Stimulated activated CD4-positive, alpha-beta T cell treated with anti-CD3 and anti-CD28 coated beads, Interleukin-15, amount 100 ng/mL, for 1 hour (primary cell): Measurements from ENCODE around the gene LELP1.
"Not testable (repeated sequence)": the region's sequence is repeated elsewhere in the genome, so short reads cannot be mapped to it uniquely, and the experiment has no call there.

Experiments
- DNase-seq, 2 donors: peaks; one replicate each; pipeline ENCODE4 v3.0.0-alpha.2; 2020; ENCODE audit warnings: low read depth in 1 of 2, low spot score in 1 of 2

LELP1 gene

DNA sequence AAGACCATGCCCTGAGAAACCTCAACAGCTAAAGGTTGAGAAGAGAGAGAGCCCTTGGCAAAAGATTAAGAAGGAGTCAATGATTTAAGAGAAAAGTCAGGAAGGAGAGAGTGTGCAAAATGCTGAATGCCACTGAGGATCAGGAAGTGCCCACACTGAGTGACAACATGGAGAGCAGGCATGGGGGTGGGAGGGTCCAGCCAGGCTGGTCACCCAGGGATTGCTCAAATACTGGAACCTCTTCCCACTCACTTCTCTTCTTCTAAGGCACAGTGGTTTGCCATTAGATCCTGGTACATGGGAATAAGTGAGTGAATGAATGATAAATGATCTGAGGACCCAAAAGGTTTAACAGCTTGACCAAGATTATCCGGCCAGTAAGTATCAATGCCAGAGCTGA lies 25.3 kb downstream of the LELP1 start:
- no peak for DNase-seq

DNA sequence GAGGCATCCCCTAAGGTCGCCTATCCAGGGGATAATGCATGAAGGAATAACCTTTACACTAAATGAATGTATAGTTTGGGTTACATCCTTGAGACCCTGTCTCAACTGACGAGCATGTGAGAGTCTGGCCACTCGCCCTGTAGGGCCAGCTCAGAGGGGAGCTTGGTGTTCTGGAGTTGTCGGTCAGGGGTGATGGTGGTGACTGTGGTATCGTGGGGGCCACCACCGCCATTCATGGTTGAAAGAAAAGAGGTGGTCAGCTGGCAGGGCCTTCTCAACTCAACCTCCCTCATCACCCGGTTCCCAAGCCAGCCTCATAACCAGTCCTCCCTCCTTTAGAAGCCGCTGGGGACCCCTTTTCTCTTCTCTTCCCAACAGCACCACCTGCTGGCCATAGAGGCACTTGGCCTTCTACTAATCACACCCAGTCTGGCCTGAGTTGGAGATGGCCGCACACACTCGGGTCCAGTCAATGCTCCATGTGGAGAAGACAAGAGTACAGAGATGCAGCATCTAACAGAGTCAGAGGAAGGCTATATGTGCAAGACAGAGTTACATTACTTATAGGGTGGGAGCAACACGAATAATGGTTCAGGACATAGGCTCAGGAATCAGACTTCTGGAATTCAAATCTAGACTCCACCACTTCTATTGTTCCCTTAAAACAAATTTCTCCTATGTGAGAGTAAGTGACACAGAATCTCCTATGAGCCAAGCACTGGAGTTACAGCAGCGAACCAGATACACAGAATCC lies 26.0 kb downstream of the LELP1 start:
- not testable (repeated sequence) for DNase-seq

DNA sequence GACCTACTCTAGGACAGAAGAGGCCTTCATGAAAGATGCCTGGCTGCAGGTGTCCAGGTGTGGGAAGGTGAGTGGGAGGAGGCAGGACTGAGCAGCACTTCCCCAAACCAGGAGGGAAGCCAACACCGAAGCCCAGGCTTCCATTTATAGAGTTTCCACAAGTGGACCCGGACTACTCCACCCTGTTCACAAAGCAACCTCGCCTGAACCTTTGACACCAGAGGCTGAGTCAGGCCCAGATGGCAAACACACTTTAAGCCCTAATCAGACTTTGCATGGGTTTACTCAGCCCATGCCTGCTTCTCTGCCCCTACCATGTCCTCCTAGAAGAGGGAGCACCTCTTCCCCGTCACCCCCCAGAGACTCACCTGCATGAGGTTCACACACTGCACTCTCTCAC lies 28.1 kb downstream of the LELP1 start:
- DNase-seq, result no peak

DNA sequence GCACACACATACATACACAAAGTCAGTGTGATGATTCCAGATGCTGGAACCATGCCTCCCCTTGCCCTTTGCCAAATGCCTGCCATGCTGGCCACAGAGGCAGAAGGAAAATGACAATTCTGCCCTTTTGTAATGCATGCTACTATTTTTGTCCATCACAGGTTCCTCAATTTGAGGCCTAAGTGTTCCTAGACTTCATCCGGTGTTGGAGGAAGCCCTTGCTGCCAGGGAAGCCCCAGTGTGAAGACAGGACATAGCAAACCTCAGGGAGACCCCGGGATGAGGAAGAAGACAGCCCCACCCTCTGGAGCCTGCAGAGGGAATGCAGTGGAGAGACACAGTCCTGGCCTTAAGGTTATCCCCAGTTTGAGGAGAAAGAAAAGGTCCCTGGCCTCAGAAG lies 28.6 kb downstream of the LELP1 start:
- DNase-seq, result no peak

DNA sequence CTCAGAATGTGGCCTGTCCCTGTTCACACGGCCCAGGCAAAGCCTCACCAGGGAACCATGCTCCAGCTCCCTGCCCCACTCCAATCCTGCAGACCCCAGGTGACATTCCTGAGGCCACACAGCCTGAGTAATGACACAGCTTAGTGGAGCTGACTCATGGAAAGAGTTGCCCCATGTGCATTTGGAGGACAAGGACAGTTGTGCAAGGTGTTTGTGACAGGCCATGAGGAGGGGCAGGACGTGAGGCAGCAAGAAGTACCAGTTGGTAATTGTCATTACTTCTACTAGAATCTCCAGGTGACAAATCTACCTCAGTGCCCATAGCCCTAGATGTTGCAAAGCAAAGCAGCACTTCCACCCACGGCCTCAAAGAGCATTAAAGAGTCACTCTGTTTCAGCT lies 29.3 kb downstream of the LELP1 start:
- DNase-seq, result no peak

DNA sequence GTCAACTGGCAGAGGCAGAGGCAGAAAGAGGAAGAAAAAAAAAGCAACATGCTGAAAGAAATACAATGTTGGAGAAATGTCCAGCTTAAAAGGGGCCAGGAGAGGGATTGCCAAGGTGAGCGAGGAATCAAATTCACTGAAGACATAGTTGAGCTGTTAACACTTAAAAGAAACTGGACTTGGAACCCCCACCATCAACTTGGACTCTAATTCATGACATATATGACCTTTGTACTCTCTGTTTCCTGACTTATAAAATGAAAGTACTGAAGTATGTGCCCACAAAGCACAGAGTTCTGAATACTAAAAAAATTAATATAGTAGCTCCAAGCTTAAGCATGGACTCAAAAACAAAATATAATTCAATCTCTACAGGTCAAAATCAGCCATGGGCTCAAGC lies 30.2 kb downstream of the LELP1 start:
- no peak for DNase-seq

DNA sequence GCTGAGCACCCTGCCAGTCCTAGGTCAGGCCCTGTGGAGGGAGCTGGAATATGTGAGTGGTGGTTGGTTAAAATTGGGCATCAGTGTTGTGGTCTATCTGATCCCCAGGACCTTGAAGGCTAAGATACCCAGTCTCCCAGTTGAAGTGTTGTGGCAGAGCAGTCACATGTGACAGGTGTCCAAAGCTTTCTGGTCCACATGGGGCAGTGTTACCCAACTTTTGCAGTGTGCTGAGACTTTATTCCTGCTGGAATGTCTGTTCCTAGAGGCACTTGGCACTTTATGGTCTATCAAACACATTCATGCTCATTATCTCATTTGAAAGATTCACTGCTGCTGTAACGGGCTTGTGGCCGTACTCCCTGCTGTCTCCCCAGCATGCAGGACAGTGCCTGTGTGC lies 35.3 kb downstream of the LELP1 start:
- DNase-seq, result no peak

DNA sequence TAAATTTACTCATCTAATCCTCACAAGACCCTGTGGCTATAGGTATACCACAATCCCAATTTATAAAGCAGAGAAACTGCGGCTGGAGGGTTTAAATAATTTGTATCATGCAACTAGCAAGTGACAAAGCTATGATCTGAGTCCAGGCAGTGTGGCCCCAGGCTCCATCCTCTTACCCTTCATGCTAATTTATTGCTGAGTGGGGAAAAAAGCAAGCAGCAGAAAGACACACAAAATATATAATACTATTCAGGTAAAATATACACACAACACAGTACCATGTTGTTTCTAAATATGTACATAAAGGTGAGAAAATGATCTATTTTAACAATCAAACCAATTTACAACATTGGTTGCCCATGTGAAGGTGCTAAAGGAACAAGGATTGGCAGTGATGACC lies 38.9 kb downstream of the LELP1 start:
- no peak for DNase-seq

DNA sequence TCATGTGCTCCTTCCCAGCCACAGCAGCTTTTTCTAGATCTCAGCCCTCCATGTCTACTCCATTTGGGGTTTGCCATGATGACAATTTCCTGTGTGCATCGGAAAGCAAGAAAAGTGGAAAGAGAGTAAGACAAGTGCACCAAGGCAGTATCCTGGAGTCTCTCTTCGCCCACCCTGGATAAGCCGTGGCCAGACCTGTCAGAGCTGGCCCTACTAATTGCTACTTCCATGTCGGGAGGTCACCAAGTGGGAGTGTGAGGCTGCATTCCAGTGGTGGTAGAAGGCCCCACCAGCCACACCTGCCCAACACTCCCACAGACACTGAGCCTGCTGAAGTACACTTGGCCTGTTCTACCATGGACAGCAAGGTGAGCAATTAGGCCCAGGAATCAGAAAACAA lies 42.2 kb downstream of the LELP1 start:
- DNase-seq, result no peak

DNA sequence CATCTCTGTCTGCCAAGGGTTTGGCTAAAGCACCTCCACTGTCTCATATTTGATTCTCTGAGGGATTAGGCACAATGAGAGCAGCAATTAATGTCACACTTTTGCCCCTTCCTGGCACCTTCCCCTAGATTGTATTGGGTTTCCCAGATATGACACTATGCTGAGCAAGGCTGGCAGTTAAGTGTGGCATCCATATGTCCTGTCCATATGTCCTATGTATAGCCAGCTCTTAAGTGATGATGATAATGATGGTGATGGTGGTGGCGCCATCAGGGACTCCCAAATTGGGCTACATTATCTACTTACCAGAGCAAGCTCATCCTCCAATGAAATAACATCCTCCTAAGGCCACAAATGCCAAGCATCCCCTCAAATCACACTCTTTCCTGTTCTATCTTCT lies 42.8 kb downstream of the LELP1 start:
- no peak for DNase-seq

DNA sequence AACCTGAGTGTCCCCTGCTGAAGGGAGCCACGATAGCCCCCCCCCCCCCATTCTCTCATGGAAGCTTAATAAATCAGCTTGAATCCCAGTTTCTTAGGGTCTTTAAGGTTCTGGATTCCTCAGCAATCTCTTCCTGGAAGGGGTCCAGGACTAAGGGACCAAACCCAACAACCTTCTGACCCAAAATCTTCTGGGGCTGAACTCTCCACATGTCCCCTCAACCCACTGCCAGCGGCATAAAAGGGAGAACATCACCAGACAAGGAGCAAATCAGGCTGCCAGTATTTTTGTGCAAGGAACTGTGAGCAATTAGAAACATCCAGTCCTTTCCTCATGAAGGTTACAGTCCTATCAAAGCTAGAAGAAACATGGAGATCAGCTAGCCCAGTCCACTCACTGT lies 43.6 kb downstream of the LELP1 start:
- DNase-seq, result no peak

DNA sequence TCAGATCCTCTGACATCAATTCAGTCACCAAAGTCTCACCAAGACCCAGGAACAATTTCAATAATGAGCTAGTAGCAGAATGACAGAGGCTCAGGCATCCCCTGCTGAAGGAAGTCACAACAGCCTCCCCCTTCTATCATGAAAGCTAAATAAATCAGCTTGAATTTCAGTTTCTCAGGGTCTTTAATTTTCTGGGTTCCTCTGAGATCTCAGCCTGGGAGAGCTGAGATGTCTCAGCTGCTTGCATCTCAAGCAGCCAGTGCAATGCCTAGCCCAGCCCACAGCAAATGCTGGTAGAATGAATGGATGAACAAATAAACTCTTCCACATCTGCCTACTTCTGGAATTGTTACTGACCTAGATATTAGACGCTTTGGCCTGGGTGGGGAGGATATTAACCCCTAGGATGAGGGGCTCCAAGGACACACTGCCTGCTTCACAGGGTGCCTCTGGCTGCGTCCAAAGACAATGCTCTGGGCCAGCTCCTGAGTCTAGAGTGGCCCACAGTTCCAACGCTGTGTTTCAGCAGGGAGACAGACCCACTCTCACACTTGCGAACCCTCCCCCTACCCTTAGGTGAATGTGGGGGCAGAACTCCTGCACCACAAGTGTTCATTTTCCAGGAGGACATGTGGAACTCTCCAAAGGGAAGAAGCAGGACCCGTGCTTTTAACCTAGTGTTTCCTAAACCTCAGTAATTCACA lies 45.1 kb downstream of the LELP1 start:
- DNase-seq, result no peak

DNA sequence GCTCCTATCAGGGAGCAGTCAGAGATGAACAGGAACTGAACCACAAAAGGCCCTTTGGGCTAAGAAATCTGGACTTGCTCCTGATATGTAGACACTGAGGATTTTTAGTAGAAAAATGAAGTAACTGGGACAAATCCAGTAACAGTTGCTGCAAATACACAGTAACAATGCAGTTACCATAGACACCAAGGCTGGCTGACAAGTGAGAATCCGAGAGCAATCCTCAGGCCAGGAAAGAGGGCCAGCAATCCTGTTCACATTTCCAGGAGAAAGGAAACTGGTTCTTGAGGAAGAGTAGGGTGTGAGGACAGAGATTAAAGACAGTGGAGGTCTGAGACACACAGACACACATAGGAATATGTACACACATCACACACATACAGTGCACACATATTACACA lies 46.9 kb downstream of the LELP1 start:
- DNase-seq, result no peak

DNA sequence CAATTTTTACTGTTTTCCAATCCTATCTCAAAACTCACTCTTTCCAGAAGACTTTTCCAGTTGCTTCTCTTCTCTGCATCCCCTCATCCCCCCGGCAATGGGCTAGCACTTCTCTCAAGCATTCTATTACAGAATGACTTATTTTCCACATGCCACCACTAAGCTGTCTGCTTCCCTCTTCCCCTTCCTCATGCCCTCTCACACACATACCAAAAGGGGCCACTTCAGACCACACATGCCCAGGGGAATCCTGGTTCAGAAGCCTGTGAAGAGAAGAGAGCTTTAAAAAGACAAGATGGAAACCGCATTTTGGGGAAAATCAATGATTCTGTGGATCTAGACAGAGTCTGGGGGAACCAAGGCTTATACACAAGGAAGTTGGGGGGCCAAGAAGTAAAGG lies 47.9 kb downstream of the LELP1 start:
- no peak for DNase-seq

DNA sequence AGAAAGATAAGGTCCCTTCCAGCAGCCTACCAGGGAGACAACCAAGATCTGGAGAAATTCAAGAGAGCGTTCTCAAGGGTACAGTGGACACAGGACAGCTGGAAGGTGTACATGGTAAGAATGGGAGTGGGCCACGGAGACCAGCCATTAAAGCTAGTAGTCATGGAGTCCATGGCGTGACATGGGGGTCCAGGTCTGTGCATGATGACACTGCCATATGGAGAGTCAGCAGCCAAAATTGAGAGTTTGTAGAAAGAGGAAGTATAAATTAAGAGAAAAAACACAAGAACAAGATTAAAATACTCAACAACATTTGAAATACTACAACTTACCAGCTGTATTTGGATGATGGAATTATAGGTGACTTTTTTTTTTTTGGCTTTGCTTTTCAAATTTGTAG lies 48.3 kb downstream of the LELP1 start:
- no peak for DNase-seq

DNA sequence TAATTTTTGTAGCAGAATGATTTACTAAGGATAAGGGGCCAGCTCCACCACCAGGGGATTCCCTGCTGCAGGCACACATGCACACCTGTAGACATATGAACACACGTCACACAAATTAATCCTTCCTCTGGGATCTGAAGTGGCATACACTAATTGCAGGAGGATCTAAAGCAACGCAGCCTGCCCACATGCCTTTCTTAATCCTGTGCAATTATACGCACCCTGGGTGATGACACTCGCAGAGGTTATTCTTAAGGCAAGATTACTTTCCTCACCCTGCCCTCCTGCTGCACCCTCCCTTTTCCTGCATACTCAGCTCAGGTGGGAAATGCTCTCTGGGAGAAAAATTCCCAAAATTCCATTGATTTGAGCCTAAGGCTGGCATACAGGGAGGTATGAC lies 48.8 kb downstream of the LELP1 start:
- no peak for DNase-seq

DNA sequence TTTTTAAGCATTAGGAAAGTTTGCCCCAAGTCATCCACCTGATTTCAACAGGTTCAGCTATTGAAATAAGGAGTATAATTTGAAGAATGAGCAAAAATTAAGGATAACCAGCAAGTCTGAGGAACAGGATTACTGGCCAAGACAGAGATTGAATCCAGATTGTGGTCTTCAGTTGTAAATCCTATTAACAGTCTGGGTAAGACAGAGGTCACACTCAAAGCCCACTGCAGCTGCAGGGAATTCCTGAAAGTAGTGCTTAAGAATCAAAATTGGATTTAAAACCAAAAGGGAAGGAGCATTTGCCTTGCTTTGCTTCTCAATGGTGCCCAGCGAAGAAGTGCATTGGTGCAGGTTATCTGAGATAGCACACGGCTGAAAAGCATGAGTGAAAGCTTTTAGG lies 49.8 kb downstream of the LELP1 start:
- no peak for DNase-seq

DNA sequence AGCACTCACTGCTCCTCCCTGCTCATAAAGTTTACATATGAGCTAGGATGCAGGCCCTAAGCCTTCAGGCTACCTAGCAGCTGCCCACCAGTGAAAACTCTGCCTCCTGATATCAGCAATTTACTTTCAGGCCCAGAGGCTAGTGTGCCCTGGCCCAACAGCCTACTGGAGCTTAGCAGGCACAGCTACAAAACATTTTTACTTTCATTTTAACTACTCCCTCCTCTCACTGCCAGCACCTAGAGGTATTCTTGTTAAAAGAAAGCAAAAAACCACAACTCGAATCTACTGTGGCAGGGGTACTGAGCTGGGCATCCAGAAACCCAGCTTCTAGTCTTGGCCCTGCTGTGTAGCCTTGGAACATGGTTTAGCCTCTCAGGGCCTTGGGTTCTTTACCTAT lies 50.5 kb downstream of the LELP1 start:
- DNase-seq, result no peak
